SU-DHL-6 (cell line): ENCODE results near the gene KIDINS220.

Experiments used
- H2AFZ ChIP-seq: fragments of 200-600 bp; sonication (generic); 2 replicates; pipeline ENCODE4 v1.6.1; 2014; ENCODE audit warnings: low read depth, mild to moderate bottlenecking, moderate library complexity, mixed read lengths, antibody characterized with exemption, low read length; ENCODE audit not compliant: severe bottlenecking
- H3F3A ChIP-seq: fragments of 200-600 bp; shearing (Covaris generic); 2 replicates; pipeline ENCODE4 v1.6.0; 2016; ENCODE audit warnings: antibody characterized with exemption, mild to moderate bottlenecking; ENCODE audit not compliant: insufficient read depth
- H3K27ac ChIP-seq: fragments of 200-600 bp; sonication (generic); 2 replicates; pipeline ENCODE4 v1.5.1; 2016; ENCODE audit warnings: low read depth, mild to moderate bottlenecking, low read length, moderate library complexity, mixed read lengths
- H3K27me3 ChIP-seq: fragments of 200-600 bp; sonication (generic), shearing (Covaris generic); 2 replicates; pipeline ENCODE4 v1.6.0; 2014; ENCODE audit warnings: mild to moderate bottlenecking, low read length
- H3K36me3 ChIP-seq: fragments of 200-600 bp; sonication (generic); 2 replicates; pipeline ENCODE4 v1.6.1; 2014; ENCODE audit warnings: mild to moderate bottlenecking, low read length, mixed read lengths
- H3K4me2 ChIP-seq: fragments of 300-600, 200-600 bp; shearing (Covaris generic), sonication (generic); 2 replicates; pipeline ENCODE4 v1.6.0; 2014; ENCODE audit warnings: low read length, low read depth, mild to moderate bottlenecking; ENCODE audit not compliant: poor library complexity, severe bottlenecking
- H3K4me3 ChIP-seq: fragments of 200-600 bp; sonication (generic); 2 replicates; pipeline ENCODE4 v1.5.1; 2014; ENCODE audit warnings: antibody characterized with exemption, low read length, mild to moderate bottlenecking, mixed read lengths; ENCODE audit not compliant: insufficient read depth, poor library complexity, severe bottlenecking
- H3K79me2 ChIP-seq: fragments of 200-600 bp; sonication (generic); 2 replicates; pipeline ENCODE4 v1.6.1; 2014; ENCODE audit warnings: mild to moderate bottlenecking, low read length, moderate library complexity; ENCODE audit not compliant: insufficient read depth
- H3K9ac ChIP-seq: fragments of 200-600 bp; sonication (generic); 2 replicates; pipeline ENCODE4 v1.7.0; 2014; ENCODE audit warnings: mild to moderate bottlenecking, low read length
- H3K9me2 ChIP-seq: fragments of 200-600 bp; sonication (generic); replicated peaks from 2 replicates; pipeline ENCODE4 v1.6.1; 2014; ENCODE audit warnings: low read length; ENCODE audit not compliant: insufficient read depth
- H3K9me3 ChIP-seq: fragments of 200-600 bp; sonication (generic); 2 replicates; pipeline ENCODE4 v1.6.1; 2014; ENCODE audit warnings: low read length, mixed read lengths; ENCODE audit not compliant: insufficient read depth
- H4K20me1 ChIP-seq: fragments of 200-600 bp; sonication (generic); 2 replicates; pipeline ENCODE4 v1.6.1; 2014; ENCODE audit warnings: low read depth, mild to moderate bottlenecking, antibody characterized with exemption, low read length, moderate library complexity, mixed read lengths
- EZH2phosphoT487 ChIP-seq: fragments of 200-600 bp; sonication (generic), shearing (Covaris generic); conservative IDR thresholded peaks from 2 replicates; pipeline ENCODE4 v1.6.1; 2018; ENCODE audit warnings: mild to moderate bottlenecking, antibody characterized with exemption, low read length, moderate library complexity, mixed read lengths
- TF ChIP-seq, protein P1 (sequence below): fragments of 200-600 bp; sonication (generic); IDR thresholded peaks from one replicate; pipeline ENCODE4 v1.5.1; 2017; ENCODE audit warnings: antibody characterized with exemption, mild to moderate bottlenecking, low read length, moderate library complexity; ENCODE audit not compliant: insufficient read depth, poor library complexity, severe bottlenecking

The KIDINS220 gene

DNA sequence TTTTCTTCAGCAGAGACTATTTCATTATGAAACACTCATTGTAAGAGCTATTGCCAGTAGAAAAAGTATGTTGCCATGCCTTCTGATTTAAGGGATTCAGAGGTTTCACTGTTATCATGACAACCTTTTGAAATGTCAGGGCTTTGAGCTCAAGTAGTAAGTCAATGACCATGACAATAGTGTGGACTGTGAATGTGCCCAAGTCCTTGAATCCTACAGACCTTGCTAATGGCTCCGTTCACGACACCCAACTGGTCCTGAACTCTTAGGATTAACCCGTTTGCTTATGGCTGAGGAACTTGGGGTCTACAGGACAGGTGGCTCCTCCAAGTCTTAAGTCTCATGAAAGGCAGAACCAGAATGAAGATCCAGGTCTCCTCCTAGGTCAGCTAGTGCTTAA lies 17.6 kb upstream of the KIDINS220 start:
- Histone ChIP-seq H3K9me3 (no peaks in the 10 kb centered on the region), H3K9me2 (no peaks in the 10 kb centered on the region), H3K36me3 (no peaks in the 10 kb centered on the region), H3K4me3 (no peak overlapping the region), H3K27me3 (no peaks in the 10 kb centered on the region), H3F3A (no peaks in the 10 kb centered on the region), H3K79me2 (no peaks in the 10 kb centered on the region), H2AFZ (no peak overlapping the region), H3K4me2 (no peak overlapping the region), H4K20me1 (no peaks in the 10 kb centered on the region), H3K27ac (no peak overlapping the region), H3K9ac (no peak overlapping the region)
- TF ChIP-seq, protein P1, sequence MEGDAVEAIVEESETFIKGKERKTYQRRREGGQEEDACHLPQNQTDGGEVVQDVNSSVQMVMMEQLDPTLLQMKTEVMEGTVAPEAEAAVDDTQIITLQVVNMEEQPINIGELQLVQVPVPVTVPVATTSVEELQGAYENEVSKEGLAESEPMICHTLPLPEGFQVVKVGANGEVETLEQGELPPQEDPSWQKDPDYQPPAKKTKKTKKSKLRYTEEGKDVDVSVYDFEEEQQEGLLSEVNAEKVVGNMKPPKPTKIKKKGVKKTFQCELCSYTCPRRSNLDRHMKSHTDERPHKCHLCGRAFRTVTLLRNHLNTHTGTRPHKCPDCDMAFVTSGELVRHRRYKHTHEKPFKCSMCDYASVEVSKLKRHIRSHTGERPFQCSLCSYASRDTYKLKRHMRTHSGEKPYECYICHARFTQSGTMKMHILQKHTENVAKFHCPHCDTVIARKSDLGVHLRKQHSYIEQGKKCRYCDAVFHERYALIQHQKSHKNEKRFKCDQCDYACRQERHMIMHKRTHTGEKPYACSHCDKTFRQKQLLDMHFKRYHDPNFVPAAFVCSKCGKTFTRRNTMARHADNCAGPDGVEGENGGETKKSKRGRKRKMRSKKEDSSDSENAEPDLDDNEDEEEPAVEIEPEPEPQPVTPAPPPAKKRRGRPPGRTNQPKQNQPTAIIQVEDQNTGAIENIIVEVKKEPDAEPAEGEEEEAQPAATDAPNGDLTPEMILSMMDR: no peak
- no peak for TF ChIP-seq EZH2phosphoT487

DNA sequence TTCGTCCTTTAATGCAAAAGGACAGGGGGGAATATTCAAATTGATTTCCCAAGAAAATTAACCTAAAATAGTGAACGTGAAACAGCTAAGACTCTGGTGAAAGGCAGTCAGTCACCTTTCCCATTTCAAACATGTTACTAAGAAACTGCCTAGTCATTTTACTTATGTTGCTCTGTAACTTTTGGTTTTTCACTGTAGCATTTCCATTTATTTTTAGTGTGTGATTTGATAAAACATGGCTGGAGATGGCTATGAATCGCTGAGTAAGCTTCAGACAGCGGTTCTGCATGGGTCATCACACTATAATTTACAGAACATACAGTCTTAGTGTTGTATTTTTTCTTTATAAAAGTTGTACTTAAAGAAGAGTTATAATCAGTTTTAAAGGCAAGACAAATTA lies 16.0 kb upstream of the KIDINS220 start:
- Histone ChIP-seq H3K27ac (no peak overlapping the region), H3K36me3 (no peaks in the 10 kb centered on the region), H3K9me3 (no peaks in the 10 kb centered on the region), H3K79me2 (no peaks in the 10 kb centered on the region), H3F3A (no peaks in the 10 kb centered on the region), H3K9me2 (no peaks in the 10 kb centered on the region), H2AFZ (no peak overlapping the region), H4K20me1 (no peaks in the 10 kb centered on the region), H3K9ac (no peak overlapping the region), H3K4me3 (no peak overlapping the region), H3K27me3 (no peaks in the 10 kb centered on the region), H3K4me2 (no peak overlapping the region)
- TF ChIP-seq EZH2phosphoT487: no peak
- TF ChIP-seq, protein P1: no peak

DNA sequence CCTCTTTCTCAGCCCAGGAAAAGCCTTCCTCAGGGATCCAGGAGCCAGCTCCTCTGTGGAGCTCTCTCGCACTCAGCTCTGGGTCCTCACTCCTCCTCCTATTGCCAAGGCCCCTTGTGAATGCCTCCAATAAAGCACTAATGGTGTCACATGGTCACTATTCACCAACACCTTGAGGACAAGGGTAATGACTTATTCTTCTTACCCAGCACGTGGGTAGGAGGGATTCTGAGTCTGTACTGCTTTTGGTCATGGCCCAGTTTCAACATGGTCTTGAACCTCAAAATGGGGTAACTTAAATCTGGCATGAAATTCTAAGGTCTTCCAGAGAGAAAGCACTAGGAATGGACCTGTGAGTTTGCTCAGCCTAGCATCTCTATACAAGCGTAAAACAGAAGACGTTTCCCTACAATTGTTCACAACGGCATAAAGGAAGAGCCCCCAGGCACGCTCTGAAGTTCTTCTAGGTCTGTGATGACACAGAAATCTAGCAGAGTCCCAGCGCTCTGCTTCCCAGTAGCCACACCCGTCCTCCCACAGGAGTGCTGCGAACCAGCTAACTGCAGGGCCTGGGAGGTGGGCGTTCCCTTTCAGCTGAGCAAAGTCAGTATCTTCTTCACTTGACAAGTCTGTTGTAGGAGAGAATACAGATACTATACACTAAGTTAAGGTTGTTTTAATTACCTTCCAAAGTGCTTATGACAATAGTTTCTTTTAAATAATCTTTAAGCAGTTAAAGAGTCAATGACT lies 14.6 kb upstream of the KIDINS220 start:
- Histone ChIP-seq H3F3A (no peaks in the 10 kb centered on the region), H3K9me2 (no peaks in the 10 kb centered on the region), H3K27ac (no peak overlapping the region), H3K27me3 (no peaks in the 10 kb centered on the region), H3K36me3 (no peaks in the 10 kb centered on the region), H2AFZ (no peak overlapping the region), H4K20me1 (no peaks in the 10 kb centered on the region), H3K79me2 (no peaks in the 10 kb centered on the region), H3K9me3 (no peaks in the 10 kb centered on the region), H3K4me3 (no peak overlapping the region), H3K4me2 (no peak overlapping the region), H3K9ac (no peak overlapping the region)
- no peak for TF ChIP-seq EZH2phosphoT487
- TF ChIP-seq, protein P1: no peak
